ENCODE measurements around the gene MBD2.

The MBD2 gene

GRCh38 chr18:54148678-54149077 lies 75.8 kb downstream of the MBD2 start:
- Histone ChIP-seq H3K4ac (ENCODE audit: low read depth, low read length) (no peak overlapping the region), H3K27me3 (ENCODE audit: insufficient read depth, low read length) (no peaks in the 10 kb centered on the region), H4K12ac (ENCODE audit: low read depth, low read length) (no peak overlapping the region), H2BK120ac (ENCODE audit: insufficient read depth, low read length, poor library complexity) (peak overlapping the region; percentile 56), H2BK5ac (ENCODE audit: low read depth, low read length, poor library complexity) (peak overlapping the region; percentile 73), H3K23ac (ENCODE audit: low read length) (no peak overlapping the region), H2AK5ac (ENCODE audit: low read length) (no peak overlapping the region), H3K18ac (ENCODE audit: low read length) (no peak overlapping the region), H3K4me1 (ENCODE audit: control insufficient read depth in 1 of 2, insufficient read depth in 2 of 2, low read length in 2 of 2) (peaks cover 3 to 8% of the 10 kb centered on the region in 2 experiments), H2BK12ac (ENCODE audit: low read length) (no peak overlapping the region), H2AFZ (ENCODE audit: insufficient read depth, low read length, poor library complexity) (no peak overlapping the region), H3K4me2 (ENCODE audit: low read length) (no peak overlapping the region), H3K79me1 (ENCODE audit: low read length) (peaks cover 8% of the 10 kb centered on the region), H4K91ac (ENCODE audit: low read depth, low read length) (peak overlapping the region; percentile 79), H3K9ac (ENCODE audit: low read length) (no peak overlapping the region), H3K79me2 (ENCODE audit: control insufficient read depth, insufficient read depth, low read length, poor library complexity) (no peaks in the 10 kb centered on the region), H4K8ac (ENCODE audit: low read depth, low read length) (no peak overlapping the region), H3K36me3 (ENCODE audit: control insufficient read depth in 1 of 2, insufficient read depth in 2 of 2, low read length in 2 of 2) (peaks cover 0 to 3% of the 10 kb centered on the region in 2 experiments), H3K4me3 (ENCODE audit: low read depth, low read length) (no peak overlapping the region), H3K27ac (ENCODE audit: low read depth, low read length) (peak overlapping the region; percentile 78), H3K14ac (ENCODE audit: low read length) (no peak overlapping the region), H3K9me3 (ENCODE audit: insufficient read depth, low read depth, low read length) (no peaks in the 10 kb centered on the region)
- DNase-seq: no peak
- no CpG with 5 or more reads among the region's 4 CpGs for WGBS (ENCODE audit: extremely low coverage, insufficient coverage, insufficient read length)

DNA sequence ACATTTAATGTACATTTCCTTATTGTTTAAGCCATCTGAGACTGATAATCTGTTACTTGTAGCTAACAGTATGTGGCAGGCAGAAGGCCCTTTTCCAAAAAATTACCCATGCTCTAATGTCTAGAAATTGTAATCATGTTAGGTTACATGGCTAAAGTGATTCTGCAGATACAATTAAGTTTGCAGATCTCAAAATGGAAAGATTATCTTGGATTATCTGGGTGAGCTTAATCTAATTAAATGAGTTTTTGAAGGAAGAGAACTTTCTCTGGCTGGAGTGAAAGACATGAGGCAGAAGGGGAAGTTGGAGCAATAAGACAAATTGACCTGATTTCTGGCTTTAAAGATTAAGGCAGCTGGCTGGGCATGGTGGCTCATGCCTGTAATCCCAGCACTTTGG lies 76.3 kb downstream of the MBD2 start:
- H3K36me3 ChIP-seq (ENCODE audit: control insufficient read depth in 1 of 2, insufficient read depth in 2 of 2, low read length in 2 of 2): peaks cover 0 to 3% of the 10 kb centered on the region in 2 experiments
- no peak overlapping the region for H2AFZ ChIP-seq (ENCODE audit: insufficient read depth, low read length, poor library complexity)
- H4K8ac ChIP-seq (ENCODE audit: low read depth, low read length): no peak overlapping the region
- H2BK12ac ChIP-seq (ENCODE audit: low read length): no peak overlapping the region
- no peak for DNase-seq
- H4K12ac ChIP-seq (ENCODE audit: low read depth, low read length): no peak overlapping the region
- H3K4me3 ChIP-seq (ENCODE audit: low read depth, low read length): no peak overlapping the region
- peak overlapping the region; percentile 66 for H2BK5ac ChIP-seq (ENCODE audit: low read depth, low read length, poor library complexity)
- no peak overlapping the region for H3K23ac ChIP-seq (ENCODE audit: low read length)
- H2BK120ac ChIP-seq (ENCODE audit: insufficient read depth, low read length, poor library complexity): no peak overlapping the region
- H2AK5ac ChIP-seq (ENCODE audit: low read length): no peak overlapping the region
- H3K9me3 ChIP-seq (ENCODE audit: insufficient read depth, low read depth, low read length): no peaks in the 10 kb centered on the region
- H3K79me2 ChIP-seq (ENCODE audit: control insufficient read depth, insufficient read depth, low read length, poor library complexity): no peaks in the 10 kb centered on the region
- no peak overlapping the region for H3K9ac ChIP-seq (ENCODE audit: low read length)
- H3K27me3 ChIP-seq (ENCODE audit: insufficient read depth, low read length): no peaks in the 10 kb centered on the region
- no peak overlapping the region for H3K18ac ChIP-seq (ENCODE audit: low read length)
- peaks cover 3 to 8% of the 10 kb centered on the region in 2 experiments for H3K4me1 ChIP-seq (ENCODE audit: control insufficient read depth in 1 of 2, insufficient read depth in 2 of 2, low read length in 2 of 2)
- H3K79me1 ChIP-seq (ENCODE audit: low read length): peaks cover 8% of the 10 kb centered on the region
- H3K4me2 ChIP-seq (ENCODE audit: low read length): no peak overlapping the region
- H4K91ac ChIP-seq (ENCODE audit: low read depth, low read length): no peak overlapping the region
- H3K4ac ChIP-seq (ENCODE audit: low read depth, low read length): no peak overlapping the region
- H3K14ac ChIP-seq (ENCODE audit: low read length): no peak overlapping the region
- H3K27ac ChIP-seq (ENCODE audit: low read depth, low read length): no peak overlapping the region

- Histone ChIP-seq H3K18ac (ENCODE audit: low read length) (no peak overlapping the region), H2AFZ (ENCODE audit: insufficient read depth, low read length, poor library complexity) (no peak overlapping the region), H2BK12ac (ENCODE audit: low read length) (no peak overlapping the region), H3K36me3 (ENCODE audit: control insufficient read depth in 1 of 2, insufficient read depth in 2 of 2, low read length in 2 of 2) (peaks cover 0 to 3% of the 10 kb centered on the region in 2 experiments), H4K12ac (ENCODE audit: low read depth, low read length) (no peak overlapping the region), H3K9ac (ENCODE audit: low read length) (no peak overlapping the region), H3K23ac (ENCODE audit: low read length) (no peak overlapping the region), H2BK5ac (ENCODE audit: low read depth, low read length, poor library complexity) (no peak overlapping the region), H3K4ac (ENCODE audit: low read depth, low read length) (no peak overlapping the region), H3K14ac (ENCODE audit: low read length) (no peak overlapping the region), H3K4me3 (ENCODE audit: low read depth, low read length) (no peak overlapping the region), H3K79me1 (ENCODE audit: low read length) (peaks cover 8% of the 10 kb centered on the region), H3K27ac (ENCODE audit: low read depth, low read length) (no peak overlapping the region), H3K79me2 (ENCODE audit: control insufficient read depth, insufficient read depth, low read length, poor library complexity) (no peaks in the 10 kb centered on the region), H2AK5ac (ENCODE audit: low read length) (peak overlapping the region; percentile 65), H2BK120ac (ENCODE audit: insufficient read depth, low read length, poor library complexity) (no peak overlapping the region), H4K8ac (ENCODE audit: low read depth, low read length) (no peak overlapping the region), H4K91ac (ENCODE audit: low read depth, low read length) (no peak overlapping the region), H3K4me1 (ENCODE audit: control insufficient read depth in 1 of 2, insufficient read depth in 2 of 2, low read length in 2 of 2) (peaks cover 3 to 8% of the 10 kb centered on the region in 2 experiments), H3K9me3 (ENCODE audit: insufficient read depth, low read depth, low read length) (no peaks in the 10 kb centered on the region), H3K4me2 (ENCODE audit: low read length) (no peak overlapping the region), H3K27me3 (ENCODE audit: insufficient read depth, low read length) (no peaks in the 10 kb centered on the region)
- no CpG with 5 or more reads among the region's 2 CpGs for WGBS (ENCODE audit: extremely low coverage, insufficient coverage, insufficient read length)
- DNase-seq: no peak
These were observed 77.0 kb downstream of the MBD2 start for GRCh38 chr18:54147439-54147838.

GRCh38 chr18:54141041-54141608 lies 83.3 kb downstream of the MBD2 start:
- H3K27me3 ChIP-seq (ENCODE audit: insufficient read depth, low read length): no peaks in the 10 kb centered on the region

More at GRCh38 chr18:54141041-54141608, 83.3 kb downstream of the MBD2 start:
- peaks cover 4% of the 10 kb centered on the region for H3K9me3 ChIP-seq (ENCODE audit: insufficient read depth, low read depth, low read length)
- no peak overlapping the region for H3K14ac ChIP-seq (ENCODE audit: low read length)
- H4K12ac ChIP-seq (ENCODE audit: low read depth, low read length): no peak overlapping the region
- H3K79me2 ChIP-seq (ENCODE audit: control insufficient read depth, insufficient read depth, low read length, poor library complexity): no peaks in the 10 kb centered on the region
- no peak for DNase-seq
- H2AFZ ChIP-seq (ENCODE audit: insufficient read depth, low read length, poor library complexity): no peak overlapping the region
- peaks cover 0 to 2% of the 10 kb centered on the region in 2 experiments for H3K36me3 ChIP-seq (ENCODE audit: control insufficient read depth in 1 of 2, insufficient read depth in 2 of 2, low read length in 2 of 2)
- WGBS (ENCODE audit: extremely low coverage, insufficient coverage, insufficient read length): no CpG with 5 or more reads among the region's 3 CpGs
- H3K4ac ChIP-seq (ENCODE audit: low read depth, low read length): no peak overlapping the region
- H2BK5ac ChIP-seq (ENCODE audit: low read depth, low read length, poor library complexity): no peak overlapping the region
- no peak overlapping the region for H2BK12ac ChIP-seq (ENCODE audit: low read length)
- no peak overlapping the region for H3K27ac ChIP-seq (ENCODE audit: low read depth, low read length)
- H2AK5ac ChIP-seq (ENCODE audit: low read length): no peak overlapping the region
- no peaks in the 10 kb centered on the region for H3K4me1 ChIP-seq (ENCODE audit: control insufficient read depth in 1 of 2, insufficient read depth in 2 of 2, low read length in 2 of 2)
- H3K4me3 ChIP-seq (ENCODE audit: low read depth, low read length): no peak overlapping the region
- no peak overlapping the region for H3K18ac ChIP-seq (ENCODE audit: low read length)
- no peak overlapping the region for H3K9ac ChIP-seq (ENCODE audit: low read length)
- no peaks in the 10 kb centered on the region for H3K79me1 ChIP-seq (ENCODE audit: low read length)
- no peak overlapping the region for H4K8ac ChIP-seq (ENCODE audit: low read depth, low read length)
- no peak overlapping the region for H3K23ac ChIP-seq (ENCODE audit: low read length)
- H4K91ac ChIP-seq (ENCODE audit: low read depth, low read length): no peak overlapping the region
- H3K4me2 ChIP-seq (ENCODE audit: low read length): no peak overlapping the region
- no peak overlapping the region for H2BK120ac ChIP-seq (ENCODE audit: insufficient read depth, low read length, poor library complexity)

Measured in trophoblast cell (in vitro differentiated cells and primary cell).